ENCODE data around the gene MOV10L1.

DNA sequence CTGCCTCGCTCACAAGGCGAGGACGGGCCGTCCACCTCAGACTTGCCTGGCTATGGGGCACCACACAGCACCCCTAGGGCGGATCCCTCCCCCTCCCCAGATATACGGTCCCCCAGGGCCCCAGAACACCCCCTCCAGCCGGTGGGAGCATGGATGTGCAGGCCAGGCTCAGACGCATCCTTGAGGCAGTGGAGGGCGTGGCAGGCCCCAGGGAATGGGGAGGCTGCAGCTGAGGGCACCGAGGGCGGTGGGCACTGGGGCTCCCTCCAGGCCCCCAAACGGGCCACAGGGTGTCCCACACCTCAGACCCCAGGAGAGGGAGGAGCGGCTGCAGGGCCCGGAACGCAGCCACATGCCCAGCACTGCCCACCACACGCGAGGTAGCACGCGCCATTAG lies 43.8 kb upstream of the MOV10L1 start:
- TF ChIP-seq, protein P1, sequence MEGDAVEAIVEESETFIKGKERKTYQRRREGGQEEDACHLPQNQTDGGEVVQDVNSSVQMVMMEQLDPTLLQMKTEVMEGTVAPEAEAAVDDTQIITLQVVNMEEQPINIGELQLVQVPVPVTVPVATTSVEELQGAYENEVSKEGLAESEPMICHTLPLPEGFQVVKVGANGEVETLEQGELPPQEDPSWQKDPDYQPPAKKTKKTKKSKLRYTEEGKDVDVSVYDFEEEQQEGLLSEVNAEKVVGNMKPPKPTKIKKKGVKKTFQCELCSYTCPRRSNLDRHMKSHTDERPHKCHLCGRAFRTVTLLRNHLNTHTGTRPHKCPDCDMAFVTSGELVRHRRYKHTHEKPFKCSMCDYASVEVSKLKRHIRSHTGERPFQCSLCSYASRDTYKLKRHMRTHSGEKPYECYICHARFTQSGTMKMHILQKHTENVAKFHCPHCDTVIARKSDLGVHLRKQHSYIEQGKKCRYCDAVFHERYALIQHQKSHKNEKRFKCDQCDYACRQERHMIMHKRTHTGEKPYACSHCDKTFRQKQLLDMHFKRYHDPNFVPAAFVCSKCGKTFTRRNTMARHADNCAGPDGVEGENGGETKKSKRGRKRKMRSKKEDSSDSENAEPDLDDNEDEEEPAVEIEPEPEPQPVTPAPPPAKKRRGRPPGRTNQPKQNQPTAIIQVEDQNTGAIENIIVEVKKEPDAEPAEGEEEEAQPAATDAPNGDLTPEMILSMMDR (IDR thresholded peaks at IDR 0.05) = no peak
- TF ChIP-seq POLR2A (IDR thresholded peaks at IDR 0.05) = no peak
